SK-MEL-5 (cell line): ENCODE measurements around the gene SYNDIG1. TPM values are rescaled to one million over a fixed set of nuclear protein-coding genes. Genes with fewer than 3 reads are reported as not detected.

Experiments
- DNase-seq: peaks from one replicate; pipeline ENCODE4 v3.0.0-alpha.2; 2016; ENCODE audit warnings: low read depth, low spot score
- in situ Hi-C: cut with HindIII; loops from 2 replicates; pipeline ENCODE4 v1.10.0; 2016; ENCODE audit warnings: low sequenced_read_pairs, high pct_unique_total_duplicates, low pct_unique_long_range_greater_than_20kb
- total RNA-seq: library from RNA; depleted of rRNA; stranded (reverse); fragments of >200 nt; shearing (Covaris generic); gene quantifications from 2 replicates; pipeline ENCODE4 v1.2.3, GENCODE V29; 2014

SYNDIG1 gene
- total RNA-seq, 1 experiment from 2014 or later, result not detected

DNA sequence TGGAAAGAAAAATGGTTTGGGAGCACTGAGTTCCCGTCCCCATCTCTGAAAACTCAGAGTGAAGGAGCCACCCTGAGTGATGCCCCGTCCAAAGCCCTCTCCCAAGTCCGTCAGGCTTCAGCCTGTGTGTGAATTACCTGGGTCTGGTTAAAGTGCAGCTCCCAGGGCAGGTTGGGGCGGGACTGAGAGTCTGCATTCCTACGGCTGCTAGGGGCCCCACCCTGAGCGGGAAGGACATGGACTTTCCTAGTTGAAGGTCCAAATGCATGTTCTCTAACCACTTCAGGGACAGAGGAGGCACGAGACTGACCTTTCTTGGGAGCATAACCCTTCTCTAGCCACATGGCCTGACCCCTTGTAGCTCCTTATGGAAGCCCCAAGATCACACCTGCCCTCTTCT lies 97.2 kb downstream of the SYNDIG1 start:
- no peak for DNase-seq
- in situ Hi-C loops, result no loop called here

DNA sequence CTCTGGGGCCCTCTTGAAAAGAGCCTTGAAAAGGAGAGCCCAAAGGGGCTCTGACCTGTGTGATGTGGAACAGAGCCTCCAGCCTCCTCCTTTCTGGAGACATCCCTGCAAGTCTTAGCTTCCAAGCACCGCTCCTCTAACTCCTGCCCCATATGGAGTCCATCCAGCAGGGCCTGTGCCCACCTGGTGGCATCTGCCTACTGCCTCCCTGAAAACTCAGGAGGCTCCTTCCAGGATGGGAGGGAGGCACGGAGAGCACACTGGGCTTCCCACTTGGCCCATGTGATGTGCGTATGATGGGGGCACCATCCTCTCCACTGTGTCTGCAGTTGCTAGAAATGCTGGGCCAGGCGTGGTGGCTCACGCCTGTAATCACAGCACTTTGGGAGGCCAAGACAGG lies 98.1 kb downstream of the SYNDIG1 start:
- DNase-seq, result no peak
- in situ Hi-C loops, result no loop called here

- no peak for DNase-seq
- in situ Hi-C loops, result no loop called here
These were observed 99.4 kb downstream of the SYNDIG1 start for GRCh38 chr20:24568842-24569241.

DNA sequence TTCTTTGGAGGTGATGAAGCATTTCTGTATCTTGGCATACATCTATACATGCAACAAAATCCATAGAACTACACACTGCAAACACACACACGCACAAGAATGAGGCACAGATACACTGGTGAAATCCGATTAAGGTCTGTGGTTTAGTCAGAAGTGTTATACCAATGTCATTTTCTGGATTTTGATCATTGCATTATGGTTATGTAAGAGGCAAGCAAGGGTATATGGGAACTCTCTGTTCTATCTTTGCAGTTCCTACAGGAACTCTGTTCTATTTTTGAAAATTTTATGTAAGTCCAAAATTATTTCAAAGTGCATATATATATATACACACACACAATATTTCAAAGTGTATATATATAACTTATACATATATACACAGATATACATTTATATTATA lies 101.7 kb downstream of the SYNDIG1 start:
- DNase-seq, result no peak
- in situ Hi-C loops, result no loop called here

DNA sequence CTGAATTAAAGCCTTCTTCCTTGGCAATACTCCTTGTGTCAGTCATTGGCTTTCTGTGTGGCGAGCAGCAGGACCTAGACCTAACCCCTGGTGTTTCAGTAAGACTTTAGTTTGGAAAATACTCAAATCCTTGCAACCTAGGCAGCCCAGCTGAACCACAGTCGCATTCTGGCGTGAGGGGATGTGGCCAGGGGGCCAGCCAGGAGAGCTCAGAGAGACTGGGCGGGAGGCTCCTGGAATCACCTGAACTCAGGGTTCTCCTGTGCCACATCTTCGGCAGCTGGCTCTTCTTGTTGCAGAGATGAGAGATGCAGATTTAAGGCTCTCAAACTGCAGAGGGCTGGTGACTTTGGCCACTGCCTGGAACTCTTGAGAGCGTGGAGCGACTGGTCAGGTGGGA lies 102.7 kb downstream of the SYNDIG1 start:
- DNase-seq, result no peak

DNA sequence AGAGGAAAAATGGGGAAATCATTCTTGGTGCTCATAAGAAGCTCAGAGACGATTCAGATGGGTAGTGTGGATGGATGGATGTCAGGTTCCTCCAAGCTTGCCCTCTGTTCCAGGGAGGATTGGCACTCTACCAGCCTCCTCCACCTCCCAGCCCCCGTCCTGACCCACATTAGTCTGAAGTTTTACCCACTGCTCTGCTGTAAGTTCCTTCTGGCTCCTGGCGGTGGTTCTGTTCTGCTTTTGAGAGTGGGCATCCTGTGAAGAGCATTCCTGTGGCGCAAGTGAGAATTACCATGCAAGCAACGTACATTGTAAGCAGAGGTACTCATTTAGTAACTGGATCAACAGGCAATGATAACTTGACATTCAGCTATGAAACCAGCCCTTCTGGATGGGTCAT lies 103.4 kb downstream of the SYNDIG1 start:
- DNase-seq, result no peak
- in situ Hi-C loops, result no loop called here

More for the DNA sequence above, 102.7 kb downstream of the SYNDIG1 start:
- in situ Hi-C loops, result no loop called here

DNA sequence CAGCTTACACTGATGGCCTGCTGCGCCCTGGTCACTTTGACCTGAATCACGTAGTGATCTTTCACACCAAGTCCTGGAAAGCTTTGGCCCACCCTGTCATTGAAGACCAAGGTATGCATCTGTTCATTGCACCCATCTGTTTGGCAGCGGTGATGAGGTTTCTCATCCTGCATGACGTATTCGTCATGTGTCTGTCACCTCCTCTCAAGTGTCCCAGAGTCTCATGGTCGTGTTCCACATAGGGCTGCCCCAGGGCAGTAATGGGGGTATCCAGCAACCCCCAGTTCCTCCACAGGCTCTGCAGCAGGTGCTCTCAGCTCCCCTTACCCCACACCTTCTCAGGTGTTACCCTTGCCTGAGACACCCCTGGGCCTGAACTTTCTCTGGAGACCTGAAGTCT lies 104.1 kb downstream of the SYNDIG1 start:
- in situ Hi-C loops, result no loop called here
- DNase-seq, result no peak

- in situ Hi-C loops, result no loop called here
- no peak for DNase-seq
These were observed 104.9 kb downstream of the SYNDIG1 start for GRCh38 chr20:24574307-24574706.

DNA sequence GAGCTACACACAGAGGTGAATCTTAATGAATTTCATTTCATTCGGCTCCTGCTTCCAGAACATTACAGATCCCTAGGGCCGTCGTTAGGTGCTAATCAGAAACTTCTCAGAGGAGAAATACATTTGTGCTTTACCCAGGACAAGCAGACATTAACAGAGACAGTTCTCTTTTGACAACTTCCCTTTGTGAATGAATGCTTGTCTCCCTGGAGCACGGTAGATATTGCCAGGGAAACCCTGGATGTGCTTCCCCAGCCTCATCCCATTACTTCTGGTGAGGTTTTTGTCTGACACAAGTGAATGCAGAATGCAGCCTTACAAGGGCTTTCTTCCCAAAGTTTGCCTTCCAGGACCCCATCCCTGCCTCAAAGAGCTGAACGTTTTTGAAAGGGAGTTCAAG lies 105.4 kb downstream of the SYNDIG1 start:
- in situ Hi-C loops, result no loop called here
- DNase-seq, result no peak

DNA sequence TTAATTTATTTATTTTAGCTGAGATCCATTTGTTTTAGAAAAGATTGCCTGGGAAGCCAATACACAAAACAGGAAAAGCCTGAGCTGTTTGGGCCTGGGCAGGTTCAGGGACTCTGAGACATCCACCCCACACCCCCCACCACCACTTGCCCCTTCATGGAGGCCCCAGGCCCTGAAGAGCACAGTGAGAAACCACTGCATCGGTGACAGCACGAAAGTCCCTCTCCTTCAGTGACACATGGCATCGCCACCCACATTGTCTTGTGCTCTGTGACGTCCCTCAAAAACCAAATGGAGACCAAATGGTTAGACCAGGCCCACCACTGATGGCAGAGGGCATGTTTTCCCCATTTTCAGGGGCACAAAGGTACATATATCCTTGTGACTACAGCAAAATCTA lies 106.4 kb downstream of the SYNDIG1 start:
- DNase-seq, result no peak

DNA sequence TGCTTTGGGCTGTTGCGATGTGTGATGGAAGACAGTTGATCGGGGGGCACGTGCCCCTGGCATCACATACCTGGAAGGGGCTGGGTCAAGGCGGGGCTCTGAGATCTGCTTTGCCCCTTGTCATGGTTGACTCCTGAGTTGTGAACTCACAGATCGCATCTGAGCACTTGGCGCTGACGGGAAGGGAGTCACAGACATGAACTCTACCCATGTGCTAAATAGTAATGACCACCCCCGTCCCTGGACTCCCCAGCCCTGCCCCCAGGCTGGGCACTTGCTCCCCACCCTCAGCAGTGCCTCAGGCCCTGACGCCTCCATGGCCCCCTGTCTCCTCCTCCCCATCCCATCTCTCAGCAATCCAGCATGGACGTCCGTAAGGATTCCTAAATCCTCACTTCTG lies 107.0 kb downstream of the SYNDIG1 start:
- DNase-seq, result no peak
- in situ Hi-C loops, result no loop called here

More for the DNA sequence above, 106.4 kb downstream of the SYNDIG1 start:
- in situ Hi-C loops, result no loop called here

DNA sequence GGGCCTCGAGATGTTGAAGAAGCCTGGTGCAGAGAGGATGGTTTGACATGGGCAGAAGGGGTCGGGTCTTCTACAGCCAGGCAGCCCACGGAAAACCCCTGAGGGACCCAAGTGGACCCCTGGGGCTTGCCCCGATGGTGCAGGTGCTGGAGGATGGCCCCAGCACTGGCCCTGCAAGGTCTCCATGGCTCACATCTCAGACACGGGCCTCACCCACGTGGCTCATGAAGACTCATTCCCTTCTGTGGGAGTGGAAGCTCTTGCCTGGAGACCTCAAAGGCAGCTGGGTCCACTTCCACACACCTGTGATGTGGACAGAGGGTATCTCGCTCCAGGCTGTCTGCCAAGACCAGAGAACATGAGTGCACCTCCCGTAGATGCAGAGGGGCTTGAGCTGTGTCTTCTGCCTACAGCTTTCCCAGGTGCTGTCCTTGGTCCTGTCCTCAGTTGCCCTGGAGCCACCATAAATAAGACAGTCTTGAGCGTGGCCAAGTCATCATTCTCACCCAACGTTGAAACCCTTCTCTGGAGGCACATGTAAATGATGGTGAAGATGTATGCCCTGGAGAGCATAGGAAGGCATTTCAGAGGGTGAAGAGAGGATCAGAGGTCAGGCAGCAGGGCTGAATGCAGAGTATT lies 108.0 kb downstream of the SYNDIG1 start:
- in situ Hi-C loops, result no loop called here
- no peak for DNase-seq

DNA sequence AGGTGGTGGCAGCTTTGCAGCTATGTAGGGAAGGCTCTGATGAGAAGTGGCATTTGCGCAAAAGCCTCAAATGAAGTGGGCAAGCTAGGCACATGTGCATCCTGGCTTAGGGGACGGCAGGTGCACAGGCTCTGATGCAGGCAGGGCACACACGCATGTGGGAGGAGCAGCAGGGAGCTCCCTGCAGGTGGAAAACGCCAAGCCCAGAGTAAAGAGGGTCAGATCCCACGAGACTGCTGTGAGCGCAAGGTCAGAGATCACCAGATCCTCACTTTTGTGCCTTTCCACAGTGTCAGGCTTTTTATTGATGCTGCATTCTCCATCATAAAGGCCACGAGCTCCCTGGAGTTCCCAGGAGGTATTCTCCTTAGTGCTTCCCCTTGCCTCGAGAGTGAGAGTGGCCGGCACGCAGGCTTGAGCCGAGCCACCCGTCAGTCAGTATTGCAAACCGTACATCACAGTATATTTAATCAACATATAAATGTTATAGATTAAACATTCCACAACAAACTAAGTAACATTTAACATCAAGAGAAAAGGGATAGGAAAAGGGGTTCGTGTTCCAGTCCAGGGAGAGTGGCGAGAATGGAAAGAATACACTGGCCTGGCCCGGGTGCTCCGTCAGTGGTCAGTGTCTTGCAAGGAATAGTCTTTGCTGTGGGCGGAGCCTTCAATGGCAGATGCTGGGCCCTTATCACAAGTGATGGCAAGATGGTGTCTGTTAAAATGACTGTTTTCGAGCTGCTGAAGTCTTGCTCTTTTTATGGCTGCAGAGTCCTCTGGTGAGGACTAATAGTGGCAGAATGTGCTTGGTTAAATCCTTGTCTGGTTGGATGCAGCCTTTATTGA lies 109.4 kb downstream of the SYNDIG1 start:
- in situ Hi-C loops, result no loop called here
- DNase-seq, result no peak

DNA sequence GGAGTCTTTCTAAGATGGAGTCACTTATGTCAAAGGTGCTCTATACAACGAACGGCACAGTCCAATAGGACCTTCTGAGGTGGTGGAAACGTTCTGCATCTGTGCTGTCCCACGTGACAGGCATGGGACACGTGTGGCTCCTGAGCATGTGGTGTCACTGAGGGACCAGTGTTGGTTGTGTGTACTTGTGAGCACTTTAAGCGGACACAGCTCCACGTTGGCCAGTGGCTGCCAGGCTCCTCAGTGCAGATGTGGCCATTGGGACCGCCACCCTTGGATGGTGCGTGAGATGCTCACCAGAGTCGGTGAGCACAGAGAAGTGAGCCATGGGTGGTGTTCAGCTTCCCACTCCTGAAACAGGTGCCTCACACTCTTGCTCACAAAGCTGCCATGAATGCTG lies 110.0 kb downstream of the SYNDIG1 start:
- in situ Hi-C loops, result no loop called here

DNA sequence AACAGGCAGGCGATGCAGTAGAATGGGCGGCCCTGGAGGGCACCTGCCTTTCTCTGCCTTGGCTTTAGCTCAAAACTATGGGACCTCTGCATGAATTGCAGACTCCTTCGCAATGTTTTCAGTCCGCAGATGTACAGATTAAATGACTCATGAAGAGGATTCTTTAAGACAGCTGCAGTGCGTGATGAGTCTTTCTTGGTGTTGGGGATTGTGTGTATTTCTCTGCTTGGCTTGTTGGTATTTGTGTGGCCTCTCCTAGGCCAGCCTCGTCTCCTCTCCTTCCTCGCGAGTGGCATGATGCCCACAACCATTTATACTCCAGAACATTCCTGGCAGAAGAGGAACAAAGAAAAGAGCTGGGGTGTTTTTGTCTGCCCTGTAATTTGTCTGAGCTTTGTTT lies 110.6 kb downstream of the SYNDIG1 start:
- in situ Hi-C loops, result no loop called here
- no peak for DNase-seq

More for the DNA sequence above, 110.0 kb downstream of the SYNDIG1 start:
- no peak for DNase-seq

GRCh38 chr20:24580855-24581254 lies 111.4 kb downstream of the SYNDIG1 start:
- DNase-seq, result no peak
- in situ Hi-C loops, result no loop called here

DNA sequence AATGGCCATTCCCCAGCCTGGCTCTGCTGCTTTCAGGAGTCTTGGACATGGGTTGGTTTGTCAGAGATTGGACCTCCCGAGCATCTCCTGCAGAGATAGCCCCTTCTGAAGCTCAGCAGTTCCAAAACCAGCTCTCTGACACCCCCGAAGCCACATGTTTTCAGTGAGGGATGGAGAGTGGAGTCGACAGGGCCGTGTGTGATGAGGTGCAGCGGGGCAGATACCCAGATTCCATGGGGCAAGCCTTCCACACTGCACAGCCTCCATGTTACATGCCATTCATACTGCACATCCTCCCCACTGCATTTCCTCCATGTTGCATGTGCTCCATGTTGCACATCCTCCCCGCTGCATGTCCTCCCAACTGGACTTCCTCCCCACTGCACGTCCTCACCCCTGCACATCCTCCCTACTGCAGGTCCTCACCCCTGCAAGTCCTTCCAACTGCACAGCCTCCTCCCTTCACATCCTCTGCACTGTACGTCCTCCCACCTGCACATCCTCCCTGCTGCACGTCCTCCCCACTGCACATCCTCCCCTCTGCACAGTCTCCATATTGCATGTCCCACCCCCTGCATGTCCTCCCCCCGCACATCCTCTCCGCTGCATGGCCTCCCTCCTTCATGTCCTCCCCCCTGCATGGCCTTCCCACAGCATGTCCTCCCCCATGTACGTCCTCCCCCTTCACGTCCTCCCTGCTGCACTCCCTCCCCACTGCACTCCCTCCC lies 112.2 kb downstream of the SYNDIG1 start:
- in situ Hi-C loops, result no loop called here
- DNase-seq, result no peak

DNA sequence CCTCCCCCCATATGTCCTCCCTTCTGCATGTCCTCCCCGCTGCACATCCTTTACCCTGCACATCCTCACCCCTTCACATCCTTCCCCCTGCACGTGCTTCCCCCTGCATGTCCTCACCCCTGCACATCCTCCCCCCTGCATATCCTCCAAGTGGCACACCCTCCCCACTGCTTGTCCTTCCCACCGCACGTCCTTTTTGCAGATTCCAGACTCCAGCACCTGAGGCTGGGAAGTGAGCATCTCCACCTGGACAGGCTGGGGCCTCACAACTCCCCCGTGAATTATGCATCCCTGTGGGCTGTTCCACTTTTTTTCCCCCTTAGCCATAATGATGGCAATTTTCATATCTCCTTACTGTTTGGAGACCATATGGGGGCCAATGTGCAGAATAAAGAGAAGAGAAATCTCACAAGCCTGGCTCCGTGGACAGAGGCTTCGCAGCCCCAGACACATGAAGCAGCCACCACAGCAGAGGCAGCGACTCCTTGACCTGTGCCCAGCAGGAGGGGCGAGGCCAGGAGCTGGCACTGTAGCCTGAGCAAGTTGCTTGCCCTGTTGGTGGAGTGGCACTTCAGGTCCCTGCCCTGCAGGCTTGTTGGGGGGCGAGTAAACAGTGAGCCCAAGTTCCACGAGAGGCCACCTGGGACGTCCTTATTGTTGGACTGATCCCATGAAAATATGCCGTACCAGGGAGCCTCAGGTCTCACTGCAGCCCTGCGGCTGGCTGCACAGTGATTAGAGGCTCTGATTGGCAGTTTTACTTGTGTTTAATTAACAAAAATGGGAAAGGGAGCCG lies 113.1 kb downstream of the SYNDIG1 start:
- DNase-seq, result no peak
- in situ Hi-C loops, result no loop called here
